Mesodermal cell (in vitro differentiated cells): ENCODE measurements around the gene ANKS4B. TPM values are rescaled to one million over a fixed set of nuclear protein-coding genes. Genes with fewer than 3 reads are reported as not detected.
"Not testable (repeated sequence)": the region's sequence is repeated elsewhere in the genome, so short reads cannot be mapped to it uniquely, and the experiment has no call there.

Experiments used
- H3K27ac ChIP-seq: 2 replicates; pipeline ENCODE4 v1.7.0; 2013; ENCODE audit warnings: mild to moderate bottlenecking, low read depth, low read length, moderate library complexity; ENCODE audit not compliant: severe bottlenecking
- H3K36me3 ChIP-seq: 2 replicates; pipeline ENCODE4 v1.7.1; 2013; ENCODE audit warnings: mild to moderate bottlenecking, low read length, moderate library complexity; ENCODE audit not compliant: control insufficient read depth, insufficient read depth
- H3K4me1 ChIP-seq: one replicate; pipeline ENCODE4 v1.7.1; 2013; ENCODE audit warnings: mild to moderate bottlenecking, low read length; ENCODE audit not compliant: insufficient read depth, control insufficient read depth, poor library complexity, severe bottlenecking
- H3K4me3 ChIP-seq: 2 replicates; pipeline ENCODE4 v1.7.0; 2013; ENCODE audit warnings: low read length, control low read depth, mild to moderate bottlenecking; ENCODE audit not compliant: insufficient read depth, poor library complexity, severe bottlenecking; ENCODE audit errors: extremely low read depth
- H3K9me3 ChIP-seq: 2 replicates; pipeline ENCODE4 v1.7.1; 2013; ENCODE audit warnings: mild to moderate bottlenecking, low read length, moderate library complexity; ENCODE audit not compliant: control insufficient read depth
- WGBS, 2 experiments: methylation state at CpG; one replicate each; pipeline ENCODE4 v1.1.5; 2013; ENCODE audit warnings: missing lambda C conversion rate in 2 of 2; ENCODE audit not compliant: insufficient coverage in 2 of 2; 5-methylcytosine and 5-hydroxymethylcytosine counted together
- polyA plus RNA-seq, 2 experiments: library from polyadenylated mRNA; stranded (reverse); fragments of 50-300 nt; gene quantifications; one replicate each; pipeline ENCODE4 v1.2.3, GENCODE V29; 2013

Gene ANKS4B
- polyA plus RNA-seq (2013, experiment 1 of 2), result not detected
- polyA plus RNA-seq (2013, experiment 2 of 2), result not detected

DNA sequence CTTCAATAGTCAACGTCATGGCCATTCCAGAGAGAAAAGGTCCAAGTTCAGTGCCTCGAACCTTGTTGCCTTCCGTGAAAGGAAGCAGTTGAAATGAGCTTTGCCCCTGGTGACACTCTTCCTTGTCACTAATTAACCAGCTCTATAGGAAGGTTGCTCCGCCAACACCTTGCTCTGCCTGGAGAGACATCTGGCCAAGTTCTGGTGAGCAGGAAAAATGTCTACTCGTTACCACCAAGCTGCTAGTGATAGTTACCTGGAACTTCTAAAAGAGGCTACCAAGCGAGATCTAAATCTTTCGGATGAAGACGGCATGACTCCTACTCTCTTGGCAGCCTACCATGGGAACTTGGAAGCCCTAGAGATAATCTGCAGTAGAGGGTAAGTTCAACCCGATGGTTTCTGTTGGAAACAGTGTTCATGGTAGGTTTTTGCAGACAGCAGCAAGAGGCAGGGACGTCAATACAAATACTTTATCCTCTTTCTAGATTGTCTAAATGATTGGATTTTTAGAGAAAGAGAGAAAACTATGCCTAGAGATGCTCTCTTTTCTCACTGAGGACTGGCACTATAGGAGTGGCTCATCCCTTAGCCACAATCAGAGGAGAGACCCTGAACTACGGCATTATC, at the start of gene ANKS4B:
TSS of gene ANKS4B (plus strand) at position 179 of the 630 bp plus-strand sequence. CDS start at position 218, 39 bp downstream.
- Histone ChIP-seq H3K9me3 (no peaks in the 10 kb centered on the region), H3K4me1 (no peaks in the 10 kb centered on the region), H3K27ac (no peak within 1 kb of the TSS), H3K4me3 (no peak within 1 kb of the TSS), H3K36me3 (no peaks in the 10 kb centered on the region)
- 91 to 92% methylated on average over 7 to 8 of the region's 11 CpGs for WGBS, 2 experiments

GRCh38 chr16:21183995-21184394, 49.5 kb upstream of the ANKS4B start:
- peaks cover 13% of the 10 kb centered on the region for H3K4me1 ChIP-seq
- 94 to 100% methylated on average over 1 to 3 of the region's 3 CpGs for WGBS, 2 experiments
- H3K4me3 ChIP-seq, result no peak overlapping the region
- peaks cover 18% of the 10 kb centered on the region for H3K9me3 ChIP-seq
- no peak overlapping the region for H3K27ac ChIP-seq
- H3K36me3 ChIP-seq, result peaks cover 34% of the 10 kb centered on the region

DNA sequence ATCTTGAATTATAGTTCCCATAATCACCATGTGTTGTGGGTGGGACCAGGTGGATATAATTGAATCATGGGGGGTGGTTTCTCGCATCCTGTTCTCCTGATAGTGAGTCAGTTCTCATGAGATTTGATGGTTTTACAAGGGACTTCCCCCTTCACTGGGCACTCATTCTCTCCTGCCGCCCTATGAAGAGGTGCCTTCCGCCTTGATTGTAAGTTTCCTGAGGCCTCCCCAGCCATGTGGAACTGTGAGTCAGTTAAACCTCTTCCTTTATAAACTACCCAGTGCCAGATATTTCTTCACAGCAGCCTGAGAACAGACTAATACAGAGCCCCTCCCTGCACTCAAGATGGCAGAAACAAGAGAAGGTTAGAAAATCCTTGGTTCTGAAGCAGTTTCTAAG, 48.7 kb upstream of the ANKS4B start:
- 95 to 100% methylated on average over 2 of the region's 3 CpGs for WGBS, 2 experiments
- H3K4me3 ChIP-seq, result no peak overlapping the region
- H3K9me3 ChIP-seq, result peaks cover 18% of the 10 kb centered on the region
- H3K36me3 ChIP-seq, result peaks cover 26% of the 10 kb centered on the region
- H3K27ac ChIP-seq, result no peak overlapping the region
- peaks cover 13% of the 10 kb centered on the region for H3K4me1 ChIP-seq

- WGBS, 2 experiments, result 86 to 93% methylated on average over 8 to 10 of the region's 12 CpGs
- peaks cover 18% of the 10 kb centered on the region for H3K9me3 ChIP-seq
- H3K4me3 ChIP-seq, result no peak overlapping the region
- H3K4me1 ChIP-seq, result peaks cover 13% of the 10 kb centered on the region
- no peak overlapping the region for H3K27ac ChIP-seq
- peaks cover 17% of the 10 kb centered on the region for H3K36me3 ChIP-seq
Observed at GRCh38 chr16:21185659-21186325, 47.7 kb upstream of the ANKS4B start.

DNA sequence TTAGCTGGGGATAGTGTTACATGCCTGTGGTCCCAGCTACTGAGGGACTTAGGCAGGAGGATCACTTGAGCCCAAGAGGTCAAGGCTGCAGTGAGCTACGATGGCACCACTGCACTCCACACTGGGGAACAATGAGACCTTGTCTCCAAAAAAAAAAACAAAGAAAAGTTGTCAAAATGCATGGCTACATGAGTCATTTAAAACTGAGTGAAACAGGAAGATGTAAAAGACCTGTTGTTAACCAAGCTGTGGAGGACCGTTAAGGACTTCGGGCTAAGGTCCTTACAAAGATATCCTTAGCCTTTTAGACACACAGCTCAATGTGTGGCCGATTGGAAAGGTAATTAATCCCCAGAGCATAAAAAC, 47.2 kb upstream of the ANKS4B start:
- H3K36me3 ChIP-seq, result peaks cover 12% of the 10 kb centered on the region
- H3K4me3 ChIP-seq, result no peak overlapping the region
- H3K4me1 ChIP-seq, result peaks cover 13% of the 10 kb centered on the region
- H3K9me3 ChIP-seq, result peaks cover 13% of the 10 kb centered on the region
- H3K27ac ChIP-seq, result no peak overlapping the region
- WGBS, 2 experiments, result 45 to 58% methylated on average over 2 to 3 of the region's 4 CpGs

- no peak overlapping the region for H3K27ac ChIP-seq
- H3K36me3 ChIP-seq, result no peaks in the 10 kb centered on the region
- H3K4me1 ChIP-seq, result peaks cover 13% of the 10 kb centered on the region
- no peak overlapping the region for H3K4me3 ChIP-seq
- H3K9me3 ChIP-seq, result peaks cover 3% of the 10 kb centered on the region
- WGBS, 2 experiments, result 91 to 100% methylated on average over 3 to 5 of the region's 5 CpGs
Observed at GRCh38 chr16:21189311-21189710, 44.2 kb upstream of the ANKS4B start.

DNA sequence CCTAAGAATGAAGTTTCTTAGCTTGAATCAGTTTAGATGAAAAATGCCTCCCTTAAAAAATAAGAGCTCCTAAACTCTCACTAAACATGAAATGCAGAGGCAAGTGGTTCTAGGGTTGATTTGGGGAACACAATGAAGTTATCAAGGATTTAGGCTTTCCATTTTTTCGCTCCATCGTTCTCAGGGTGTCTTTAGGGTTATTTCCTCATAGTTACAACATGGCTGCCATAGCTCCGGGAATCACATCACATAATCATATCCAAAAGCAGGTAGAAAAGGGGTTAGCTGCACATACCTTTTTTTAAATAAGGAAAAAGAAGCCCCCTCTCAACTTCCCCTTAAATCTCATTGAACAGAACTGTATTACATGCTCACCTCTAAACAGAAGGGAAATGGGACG, 43.5 kb upstream of the ANKS4B start:
- peaks cover 13% of the 10 kb centered on the region for H3K4me1 ChIP-seq
- H3K36me3 ChIP-seq, result no peaks in the 10 kb centered on the region
- H3K4me3 ChIP-seq, result no peak overlapping the region
- 100% methylated on average over 2 of the region's 4 CpGs; no CpG with 5 or more reads in 1 of the 2 experiments for WGBS, 2 experiments
- peaks cover 3% of the 10 kb centered on the region for H3K9me3 ChIP-seq
- H3K27ac ChIP-seq, result no peak overlapping the region

DNA sequence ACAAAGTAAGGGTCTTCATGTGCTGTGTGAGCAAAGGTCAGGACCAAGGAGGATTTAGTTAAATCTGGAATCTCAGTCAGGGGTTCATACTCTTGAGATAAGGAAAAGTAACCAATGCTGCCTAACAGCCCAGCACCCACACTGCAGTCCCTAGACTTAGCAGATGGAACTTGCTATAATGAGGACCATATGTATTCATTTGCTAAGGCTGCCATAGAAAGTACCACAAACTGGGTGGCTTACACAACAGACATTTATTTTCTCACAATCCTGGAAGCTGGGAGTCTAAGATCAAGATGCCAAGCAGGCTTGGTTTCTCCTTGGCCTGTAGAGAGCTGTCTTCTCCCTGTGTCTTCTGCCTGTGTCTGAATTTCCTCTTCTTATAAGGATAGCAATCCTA, 42.9 kb upstream of the ANKS4B start:
- H3K27ac ChIP-seq, result no peak overlapping the region
- H3K9me3 ChIP-seq, result peaks cover 3% of the 10 kb centered on the region
- no peak overlapping the region for H3K4me3 ChIP-seq
- no peaks in the 10 kb centered on the region for H3K36me3 ChIP-seq
- peaks cover 13% of the 10 kb centered on the region for H3K4me1 ChIP-seq

GRCh38 chr16:21192991-21193390, 40.5 kb upstream of the ANKS4B start:
- 100% methylated on average over 1 of the region's 1 CpG; no CpG with 5 or more reads in 1 of the 2 experiments for WGBS, 2 experiments
- H3K4me3 ChIP-seq, result no peak overlapping the region
- peaks cover 3% of the 10 kb centered on the region for H3K9me3 ChIP-seq
- no peaks in the 10 kb centered on the region for H3K36me3 ChIP-seq
- H3K27ac ChIP-seq, result no peak overlapping the region
- H3K4me1 ChIP-seq, result peaks cover 6% of the 10 kb centered on the region

DNA sequence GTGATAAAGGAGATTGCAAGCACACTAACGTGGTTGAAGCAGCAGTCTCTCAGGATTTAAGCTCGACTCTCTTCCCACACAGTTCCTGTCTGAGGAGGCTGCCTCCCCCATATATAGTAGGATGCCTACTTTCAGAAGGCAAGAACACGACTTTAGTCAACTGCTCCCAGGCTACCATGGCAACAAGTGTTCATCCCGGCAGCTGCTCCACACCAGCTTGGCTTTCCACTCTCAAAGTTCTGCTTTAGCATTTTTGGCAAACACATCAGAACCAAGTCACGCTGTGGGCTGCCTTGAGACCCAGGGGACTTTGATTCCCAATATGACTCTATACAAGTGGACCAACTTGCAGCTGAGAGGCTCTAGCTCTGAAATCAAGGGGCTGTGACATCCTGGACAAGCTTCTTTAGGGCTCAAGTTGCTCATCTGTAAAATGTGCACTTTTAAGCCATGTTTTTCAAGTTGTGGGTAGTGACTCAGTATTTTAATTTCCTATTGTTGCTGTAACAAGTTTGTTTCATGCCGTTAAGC, 38.7 kb upstream of the ANKS4B start:
- 79 to 88% methylated on average over 5 of the region's 6 CpGs for WGBS, 2 experiments
- Histone ChIP-seq H3K27ac (no peak overlapping the region), H3K36me3 (no peaks in the 10 kb centered on the region), H3K4me3 (no peak overlapping the region), H3K9me3 (peaks cover 3% of the 10 kb centered on the region), H3K4me1 (no peaks in the 10 kb centered on the region)

GRCh38 chr16:21195330-21195729, 38.2 kb upstream of the ANKS4B start:
- 78 to 92% methylated on average over 6 to 7 of the region's 8 CpGs for WGBS, 2 experiments
- not testable (repeated sequence) for H3K36me3 ChIP-seq, H3K27ac ChIP-seq, H3K4me3 ChIP-seq, H3K4me1 ChIP-seq, H3K9me3 ChIP-seq
